OCI-LY1 (cell line): ENCODE results near the gene TRPC4AP.

Source experiments
- H2AFZ ChIP-seq: fragments of 200-600 bp; sonication (generic), shearing (Covaris generic); 2 replicates; pipeline ENCODE4 v1.6.0; 2014; ENCODE audit warnings: antibody characterized with exemption, mild to moderate bottlenecking, low read length
- H3F3A ChIP-seq: fragments of 200-600 bp; sonication (generic), shearing (Covaris generic); 2 replicates; pipeline ENCODE4 v1.6.0; 2014; ENCODE audit warnings: mild to moderate bottlenecking, antibody characterized with exemption, low read length, moderate library complexity; ENCODE audit not compliant: insufficient read depth
- H3K27ac ChIP-seq: fragments of 200-600 bp; sonication (generic); 2 replicates; pipeline ENCODE4 v1.5.1; 2014; ENCODE audit warnings: low read length, mixed run types, mild to moderate bottlenecking, low read depth; ENCODE audit not compliant: poor library complexity, severe bottlenecking
- H3K27me3 ChIP-seq: fragments of 200-600 bp; sonication (generic); 2 replicates; pipeline ENCODE4 v1.6.0; 2014; ENCODE audit warnings: antibody characterized with exemption, mild to moderate bottlenecking, low read length, moderate library complexity; ENCODE audit not compliant: insufficient read depth
- H3K36me3 ChIP-seq: fragments of 200-600 bp; sonication (generic); 2 replicates; pipeline ENCODE4 v1.6.1; 2014; ENCODE audit warnings: mild to moderate bottlenecking, antibody characterized with exemption, low read length, moderate library complexity, mixed read lengths; ENCODE audit not compliant: insufficient read depth
- H3K4me1 ChIP-seq: fragments of 200-600 bp; sonication (generic); 2 replicates; pipeline ENCODE4 v1.5.1; 2014; ENCODE audit warnings: mild to moderate bottlenecking, low read length, moderate library complexity; ENCODE audit not compliant: insufficient read depth, severe bottlenecking
- H3K4me2 ChIP-seq: fragments of 200-600 bp; sonication (generic), shearing (Covaris generic); 2 replicates; pipeline ENCODE4 v1.6.1; 2014; ENCODE audit warnings: low read length
- H3K4me3 ChIP-seq: fragments of 200-600 bp; sonication (generic); 2 replicates; pipeline ENCODE4 v1.5.1; 2014; ENCODE audit warnings: low read length, low read depth, mild to moderate bottlenecking, mixed read lengths; ENCODE audit not compliant: poor library complexity, severe bottlenecking
- H3K79me2 ChIP-seq: fragments of 200-600 bp; shearing (Covaris generic); 2 replicates; pipeline ENCODE4 v1.6.1; 2016; ENCODE audit warnings: mixed run types, low read length, mixed read lengths; ENCODE audit not compliant: insufficient read depth
- H3K9ac ChIP-seq: fragments of 200-600 bp; sonication (generic), shearing (Covaris generic); 2 replicates; pipeline ENCODE4 v1.6.1; 2014; ENCODE audit warnings: mild to moderate bottlenecking, low read length, mixed read lengths
- H3K9me2 ChIP-seq: fragments of 200-600 bp; sonication (generic), shearing (Covaris generic); 2 replicates; pipeline ENCODE4 v1.6.1; 2014; ENCODE audit warnings: low read depth, mild to moderate bottlenecking, low read length, mixed read lengths
- H3K9me3 ChIP-seq: fragments of 200-600 bp; shearing (Covaris generic); 2 replicates; pipeline ENCODE4 v1.6.1; 2014; ENCODE audit warnings: low read length, mixed read lengths
- H4K20me1 ChIP-seq: fragments of 200-600 bp; sonication (generic), shearing (Covaris generic); 2 replicates; pipeline ENCODE4 v1.6.0; 2016; ENCODE audit warnings: mild to moderate bottlenecking, low read length; ENCODE audit not compliant: insufficient read depth
- CTCF ChIP-seq: fragments of 200-600 bp; sonication (generic), shearing (Covaris generic); IDR thresholded peaks from 2 replicates; pipeline ENCODE4 v1.5.1; 2017; ENCODE audit warnings: mild to moderate bottlenecking, antibody characterized with exemption, low read length, moderate library complexity, mixed read lengths
- EZH2 ChIP-seq: fragments of 200-600 bp; sonication (generic), shearing (Covaris generic); IDR thresholded peaks from 2 replicates; pipeline ENCODE4 v1.8.0; 2017; ENCODE audit warnings: borderline replicate concordance, mixed run types, mild to moderate bottlenecking, antibody characterized with exemption, low read length, moderate library complexity, mixed read lengths

TRPC4AP gene

DNA sequence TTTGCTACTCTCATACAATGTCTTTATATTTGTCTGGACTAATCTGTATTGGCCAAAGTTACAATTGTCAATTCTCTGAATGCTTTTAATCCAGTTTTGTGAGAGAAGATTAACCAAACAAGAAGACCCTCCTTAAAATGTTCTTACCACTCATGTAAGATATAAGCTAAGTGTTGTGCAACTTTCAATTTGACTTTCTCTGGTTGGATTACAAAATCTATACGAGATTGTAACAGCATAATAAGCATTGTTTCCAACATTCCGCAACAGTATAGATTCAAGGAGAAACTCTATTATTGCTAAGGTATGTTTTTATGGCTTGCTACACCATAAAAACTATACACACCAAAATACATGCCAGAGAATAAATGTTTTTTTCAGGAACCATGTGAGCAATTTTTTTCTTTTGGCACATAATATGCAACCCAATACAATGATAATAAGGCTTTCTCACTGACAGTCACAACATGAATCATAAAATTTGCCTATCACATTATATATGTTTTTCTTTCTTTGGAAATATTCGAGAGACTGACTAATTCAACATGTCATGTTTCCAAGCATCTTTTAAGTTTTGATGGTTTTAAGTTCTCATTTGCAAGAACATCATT is 12.2 kb upstream of the TRPC4AP start:
- Histone ChIP-seq H3K36me3 (no peaks in the 10 kb centered on the region), H3K9ac (no peak overlapping the region), H3K4me1 (no peaks in the 10 kb centered on the region), H2AFZ (no peak overlapping the region), H3K27ac (no peak overlapping the region), H3K4me2 (no peak overlapping the region), H3K4me3 (no peak overlapping the region), H3K79me2 (no peaks in the 10 kb centered on the region), H3K9me2 (no peaks in the 10 kb centered on the region), H3F3A (no peaks in the 10 kb centered on the region), H3K9me3 (no peaks in the 10 kb centered on the region), H4K20me1 (no peaks in the 10 kb centered on the region), H3K27me3 (no peaks in the 10 kb centered on the region)
- TF ChIP-seq CTCF (no peak), EZH2 (no peak)

DNA sequence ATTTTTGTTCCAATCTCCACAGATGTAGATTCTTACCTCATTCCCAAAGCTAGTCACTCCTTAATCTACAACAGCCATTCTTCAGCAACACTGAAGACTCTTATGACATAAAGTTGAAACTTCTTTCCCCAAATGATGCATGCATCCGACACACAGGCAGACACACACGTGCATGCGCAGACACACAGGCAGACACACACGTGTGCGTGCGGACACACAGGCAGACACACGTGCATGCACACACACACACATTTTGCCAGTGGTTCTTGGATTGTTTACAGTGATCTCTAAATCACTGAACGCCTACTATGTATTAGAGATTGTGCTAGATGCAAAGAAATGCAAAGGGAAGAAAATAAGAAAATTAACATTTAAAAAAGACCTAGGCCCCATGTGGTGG is 9.0 kb upstream of the TRPC4AP start:
- no peak overlapping the region for H3K9ac ChIP-seq
- H2AFZ ChIP-seq = no peak overlapping the region
- TF ChIP-seq CTCF (no peak), EZH2 (no peak)
- H3K27me3 ChIP-seq = no peaks in the 10 kb centered on the region
- peaks cover 2% of the 10 kb centered on the region; the same call in 1 of the 2 replicates for H3F3A ChIP-seq
- no peaks in the 10 kb centered on the region for H3K79me2 ChIP-seq
- H3K4me3 ChIP-seq = no peak overlapping the region
- no peaks in the 10 kb centered on the region for H3K36me3 ChIP-seq
- no peak overlapping the region for H3K4me2 ChIP-seq
- H3K9me3 ChIP-seq = no peaks in the 10 kb centered on the region
- H3K4me1 ChIP-seq = no peaks in the 10 kb centered on the region
- H3K27ac ChIP-seq = no peak overlapping the region
- no peaks in the 10 kb centered on the region for H4K20me1 ChIP-seq
- H3K9me2 ChIP-seq = no peaks in the 10 kb centered on the region

- peaks cover 23% of the 10 kb centered on the region for H3K4me1 ChIP-seq
- H3F3A ChIP-seq = peaks cover 4% of the 10 kb centered on the region; the same call in 1 of the 2 replicates
- H3K9ac ChIP-seq = peak overlapping the region; percentile 42; the same call in 1 of the 2 replicates
- no peaks in the 10 kb centered on the region for H3K9me3 ChIP-seq
- no peak overlapping the region for H3K27ac ChIP-seq
- peak overlapping the region; percentile 88 for H3K4me3 ChIP-seq
- peak overlapping the region; percentile 91 for H3K4me2 ChIP-seq
- H3K36me3 ChIP-seq = no peaks in the 10 kb centered on the region
- H3K9me2 ChIP-seq = no peaks in the 10 kb centered on the region
- peak overlapping the region; percentile 68 for H2AFZ ChIP-seq
- no peaks in the 10 kb centered on the region for H4K20me1 ChIP-seq
- TF ChIP-seq EZH2 = no peak
- no peak for TF ChIP-seq CTCF
- H3K27me3 ChIP-seq = no peaks in the 10 kb centered on the region
- H3K79me2 ChIP-seq = peaks cover 24% of the 10 kb centered on the region
These were observed 769 bp upstream of the TRPC4AP start for GRCh38 chr20:35093267-35093884.
